Measurements from ENCODE around the gene KNSTRN.

Gene KNSTRN

GRCh38 chr15:40343512-40343911, 39.0 kb upstream of the KNSTRN start:
- Histone ChIP-seq H3K36me3 (ENCODE audit: control insufficient read depth in 2 of 2, insufficient read depth in 1 of 2, low read length in 2 of 2) (no peaks in the 10 kb centered on the region), H3K4me3 (ENCODE audit: low read depth, low read length) (no peak overlapping the region), H3K9me3 (ENCODE audit: control insufficient read depth, insufficient read depth, low read depth, low read length) (no peaks in the 10 kb centered on the region), H3K27ac (ENCODE audit: extremely low read depth, low read depth, low read length) (no peak overlapping the region), H3K4me1 (ENCODE audit: control insufficient read depth, insufficient read depth, low read length) (peaks cover 10% of the 10 kb centered on the region; the same call in 1 of the 2 replicates)
- ChIA-PET CTCF (interaction anchor here (0.8 to 2.9 kb wide), 14 partner anchors 10 to 316 kb away, joined by 3 to 17 read pairs (median 6); partner anchors contain the start of genes DISP2 and KNSTRN), POLR2A (interaction anchor here (1.5 kb wide), 1 partner anchor 78 kb away, joined by 6 read pairs; no protein-coding TSS in a partner anchor)
- TF ChIP-seq ZNF621 (tag by site-specific recombination; IDR thresholded peaks at IDR 0.05) (no peak), ZNF18 (tag by site-specific recombination; IDR thresholded peaks at IDR 0.05) (no peak), ZNF510 (tag by site-specific recombination; IDR thresholded peaks at IDR 0.05; ENCODE audit: insufficient replicate concordance) (no peak), ZNF501 (tag by site-specific recombination; IDR thresholded peaks at IDR 0.05) (no peak), ZNF529 (tag by site-specific recombination; IDR thresholded peaks at IDR 0.05; ENCODE audit: insufficient replicate concordance) (no peak), ZNF768 (tag by site-specific recombination; IDR thresholded peaks at IDR 0.05) (no peak), KLF8 (tag by site-specific recombination; IDR thresholded peaks at IDR 0.05) (no peak), KLF10 (tag by site-specific recombination; IDR thresholded peaks at IDR 0.05) (no peak), ZNF558 (tag by site-specific recombination; IDR thresholded peaks at IDR 0.05) (no peak), PBX3 (CRISPR knock-in tag; IDR thresholded peaks at IDR 0.05) (no peak), SCRT2 (tag by site-specific recombination; IDR thresholded peaks at IDR 0.05) (no peak), ZNF654 (tag by site-specific recombination; IDR thresholded peaks at IDR 0.05; ENCODE audit: low read depth) (no peak), SP2 (tag by site-specific recombination; IDR thresholded peaks at IDR 0.05) (no peak), ZNF660 (tag by site-specific recombination; IDR thresholded peaks at IDR 0.05) (no peak), ZNF394 (tag by site-specific recombination; IDR thresholded peaks at IDR 0.05; ENCODE audit: borderline replicate concordance) (no peak), ZNF449 (tag by site-specific recombination; IDR thresholded peaks at IDR 0.05) (no peak), ZBTB1 (tag by site-specific recombination; IDR thresholded peaks at IDR 0.05) (no peak), ZNF266 (tag by site-specific recombination; IDR thresholded peaks at IDR 0.05; ENCODE audit: low read depth) (no peak), ZNF19 (tag by site-specific recombination; IDR thresholded peaks at IDR 0.05; ENCODE audit: low read depth) (no peak)

GRCh38 chr15:40344217-40344616, 38.3 kb upstream of the KNSTRN start:
- peaks cover 10% of the 10 kb centered on the region; the same call in 1 of the 2 replicates for H3K4me1 ChIP-seq (ENCODE audit: control insufficient read depth, insufficient read depth, low read length)
- H3K36me3 ChIP-seq (ENCODE audit: control insufficient read depth in 2 of 2, insufficient read depth in 1 of 2, low read length in 2 of 2), result no peaks in the 10 kb centered on the region
- H3K4me3 ChIP-seq (ENCODE audit: low read depth, low read length), result no peak overlapping the region
- CTCF ChIA-PET, result interaction anchor here (0.6 to 2.9 kb wide), 26 partner anchors 9 to 317 kb away, joined by 3 to 17 read pairs (median 5); partner anchors contain the start of genes DISP2, INAFM2 and KNSTRN
- POLR2A ChIA-PET, result interaction anchor here (1.5 kb wide), 1 partner anchor 78 kb away, joined by 6 read pairs; no protein-coding TSS in a partner anchor
- H3K27ac ChIP-seq (ENCODE audit: extremely low read depth, low read depth, low read length), result no peak overlapping the region
- H3K9me3 ChIP-seq (ENCODE audit: control insufficient read depth, insufficient read depth, low read depth, low read length), result no peaks in the 10 kb centered on the region
- TF ChIP-seq KLF9 (tag by site-specific recombination; IDR thresholded peaks at IDR 0.05; ENCODE audit: low read depth), result no peak
- TF ChIP-seq ZNF404 (tag by site-specific recombination; IDR thresholded peaks at IDR 0.05), result no peak
- TF ChIP-seq BCL11B (tag by site-specific recombination; IDR thresholded peaks at IDR 0.05; ENCODE audit: low read depth), result no peak
- no peak for TF ChIP-seq ZNF133 (tag by site-specific recombination; IDR thresholded peaks at IDR 0.05)
- no peak for TF ChIP-seq ZNF548 (tag by site-specific recombination; IDR thresholded peaks at IDR 0.05)
- no peak for TF ChIP-seq ZBTB48 (tag by site-specific recombination; IDR thresholded peaks at IDR 0.05)
- no peak for TF ChIP-seq GLI4 (tag by site-specific recombination; IDR thresholded peaks at IDR 0.05)
- TF ChIP-seq ZNF473 (tag by site-specific recombination; IDR thresholded peaks at IDR 0.05), result no peak
- no peak for TF ChIP-seq MZF1 (tag by site-specific recombination; IDR thresholded peaks at IDR 0.05; ENCODE audit: borderline replicate concordance)
- TF ChIP-seq KLF17 (tag by site-specific recombination; IDR thresholded peaks at IDR 0.05), result no peak
- TF ChIP-seq HOXA7 (CRISPR knock-in tag; IDR thresholded peaks at IDR 0.05; ENCODE audit: borderline replicate concordance), result no peak
- TF ChIP-seq ZNF132 (tag by site-specific recombination; IDR thresholded peaks at IDR 0.05; ENCODE audit: borderline replicate concordance), result no peak
- no peak for TF ChIP-seq ZNF600 (tag by site-specific recombination; IDR thresholded peaks at IDR 0.05)
- no peak for TF ChIP-seq ZNF311 (tag by site-specific recombination; IDR thresholded peaks at IDR 0.05; ENCODE audit: borderline replicate concordance)
- no peak for TF ChIP-seq RBAK (tag by site-specific recombination; IDR thresholded peaks at IDR 0.05)
